Activated B cell treated with CpG ODN at 0.5 μM for 24 hours (primary cell): ENCODE results near the gene CPM. TPM values are rescaled to one million over a fixed set of nuclear protein-coding genes. Genes with fewer than 3 reads are reported as not detected.
"Not testable (repeated sequence)": the region's sequence is repeated elsewhere in the genome, so short reads cannot be mapped to it uniquely, and the experiment has no call there.

Source experiments
- ATAC-seq: fragments of 200-7000 bp; cut with Tn5 transposase; one replicate; pipeline ENCODE4 v1.10.0; 2021; ENCODE audit warnings: low read depth, mild to moderate bottlenecking, moderate library complexity
- CTCF ChIA-PET: fragments of 350-600 bp; sonication (Branson Sonifier 250); formaldehyde crosslinking; loops from one replicate; lab custom pipeline; 2021; ENCODE audit warnings: antibody characterized with exemption; lab: Charles Lee
- POLR2A ChIA-PET: fragments of 350-600 bp; sonication (Branson Sonifier 250); formaldehyde crosslinking; loops from one replicate; lab custom pipeline; 2021; ENCODE audit warnings: antibody characterized with exemption; lab: Charles Lee
- DNase-seq: peaks from one replicate; pipeline ENCODE4 v3.0.0; 2022
- H3K27ac Mint-ChIP-seq: one replicate; pipeline ENCODE4 v1.8.0; 2020; ENCODE audit warnings: mixed read lengths
- H3K27me3 Mint-ChIP-seq: one replicate; pipeline ENCODE4 v1.8.0; 2021; ENCODE audit warnings: mixed read lengths
- H3K36me3 Mint-ChIP-seq: one replicate; pipeline ENCODE4 v1.8.0; 2021; ENCODE audit warnings: low read depth, mixed read lengths
- H3K4me1 Mint-ChIP-seq: one replicate; pipeline ENCODE4 v1.8.0; 2021; ENCODE audit warnings: mixed read lengths
- H3K4me3 Mint-ChIP-seq: one replicate; pipeline ENCODE4 v1.8.0; 2020; ENCODE audit warnings: mild to moderate bottlenecking, mixed read lengths
- H3K9me3 Mint-ChIP-seq: one replicate; pipeline ENCODE4 v1.8.0; 2020; ENCODE audit warnings: mixed read lengths
- CTCF ChIP-seq: fragments of 200-600 bp; IDR thresholded peaks from one replicate; pipeline ENCODE4 v1.8.0; 2022; ENCODE audit warnings: antibody characterized with exemption, mild to moderate bottlenecking
- intact Hi-C: fragments of 100-400 bp; cut with micrococcal nuclease; formaldehyde crosslinking; loops from one replicate; pipeline ENCODE4 v1.15.1; 2024
- total RNA-seq: library from RNA; stranded (reverse); gene quantifications from 2 replicates; pipeline ENCODE4 v1.2.3, GENCODE V29; 2022

CPM gene
- total RNA-seq, 1 donor from 2014 or later, result 10.1 TPM

- intact Hi-C loops, result no loop called here
- ChIA-PET POLR2A (no interaction called here), CTCF (no interaction called here)
- TF ChIP-seq CTCF, result no peak
- H3K27ac Mint-ChIP-seq, result no peak overlapping the region
- no peak overlapping the region for H3K4me3 Mint-ChIP-seq
- H3K4me1 Mint-ChIP-seq, result peaks cover 14% of the 10 kb centered on the region
- no peaks in the 10 kb centered on the region for H3K9me3 Mint-ChIP-seq
- ATAC-seq, result no peak
- H3K36me3 Mint-ChIP-seq, result peaks cover 79% of the 10 kb centered on the region
- no peaks in the 10 kb centered on the region for H3K27me3 Mint-ChIP-seq
- no peak for DNase-seq
Observed at GRCh38 chr12:68823696-68824095, 109.3 kb downstream of the CPM start.

GRCh38 chr12:68821357-68822188 lies 111.4 kb downstream of the CPM start:
- H3K36me3 Mint-ChIP-seq, result peaks cover 76% of the 10 kb centered on the region
- DNase-seq, result no peak
- no peak for TF ChIP-seq CTCF
- POLR2A ChIA-PET, result no interaction called here
- intact Hi-C loops, result no loop called here
- CTCF ChIA-PET, result interaction anchor here (2.6 kb wide), 1 partner anchor 9 kb away, joined by 14 read pairs; no protein-coding TSS in a partner anchor
- no peak overlapping the region for H3K4me3 Mint-ChIP-seq
- no peaks in the 10 kb centered on the region for H3K9me3 Mint-ChIP-seq
- H3K4me1 Mint-ChIP-seq, result peaks cover 14% of the 10 kb centered on the region
- peak overlapping the region; percentile 46 for H3K27ac Mint-ChIP-seq
- no peak for ATAC-seq
- no peaks in the 10 kb centered on the region for H3K27me3 Mint-ChIP-seq

- POLR2A ChIA-PET, result interaction anchor here (1.6 kb wide), 1 partner anchor 11 kb away, joined by 6 read pairs; no protein-coding TSS in a partner anchor
- H3K36me3 Mint-ChIP-seq, result peaks cover 72% of the 10 kb centered on the region
Observed at GRCh38 chr12:68819481-68819880, 113.5 kb downstream of the CPM start.

GRCh38 chr12:68815928-68816800 lies 116.8 kb downstream of the CPM start:
- POLR2A ChIA-PET, result no interaction called here
- no peak for ATAC-seq
- Mint-ChIP-seq H3K27me3 (no peaks in the 10 kb centered on the region), H3K36me3 (peaks cover 71% of the 10 kb centered on the region), H3K4me1 (peaks cover 22% of the 10 kb centered on the region), H3K9me3 (no peaks in the 10 kb centered on the region), H3K4me3 (no peak overlapping the region), H3K27ac (peak overlapping the region; percentile 46)
- no peak for DNase-seq
- intact Hi-C loops, result no loop called here
- CTCF ChIA-PET, result interaction anchor here (0.5 kb wide), 1 partner anchor 438 kb away, joined by 5 read pairs; no protein-coding TSS in a partner anchor
- no peak for TF ChIP-seq CTCF

More at GRCh38 chr12:68819481-68819880, 113.5 kb downstream of the CPM start:
- H3K4me3 Mint-ChIP-seq, H3K27me3 Mint-ChIP-seq, ATAC-seq, H3K9me3 Mint-ChIP-seq, H3K27ac Mint-ChIP-seq, intact Hi-C loops, DNase-seq: not testable (repeated sequence)
- CTCF ChIA-PET, result interaction anchor here (1.1 to 2.6 kb wide), 2 partner anchors 9 to 11 kb away, joined by 7 to 14 read pairs; no protein-coding TSS in a partner anchor
- H3K4me1 Mint-ChIP-seq, result peaks cover 16% of the 10 kb centered on the region

GRCh38 chr12:68815232-68815927 lies 117.6 kb downstream of the CPM start:
- intact Hi-C loops, result no loop called here
- ChIA-PET POLR2A (interaction anchor here (1.2 kb wide), 1 partner anchor 70 kb away, joined by 3 read pairs; the partner anchor contains the start of gene SLC35E3), CTCF (interaction anchor here (0.5 kb wide), 1 partner anchor 439 kb away, joined by 5 read pairs; no protein-coding TSS in a partner anchor)
- Mint-ChIP-seq H3K4me3 (no peak overlapping the region), H3K4me1 (peaks cover 16% of the 10 kb centered on the region), H3K9me3 (no peaks in the 10 kb centered on the region), H3K36me3 (peaks cover 68% of the 10 kb centered on the region), H3K27ac (no peak overlapping the region), H3K27me3 (no peaks in the 10 kb centered on the region)
- no peak for ATAC-seq
- no peak for TF ChIP-seq CTCF
- DNase-seq, result no peak
